Stomach (tissue), 4 donors: Measurements from ENCODE around the gene MRM3.

Experiments used
- CTCF ChIP-seq, 7 experiments: fragments of 450-650 bp in 4 of 7; fragments of 200-600 bp in 3 of 7; sonication (generic) in 3 of 7; IDR thresholded peaks; one replicate each; pipeline ENCODE4 v1.5.1; 2016 to 2019; ENCODE audit warnings: antibody characterized with exemption in 7 of 7, control low read depth in 2 of 7, mild to moderate bottlenecking in 1 of 7
- EP300 ChIP-seq: sonication (generic); formaldehyde crosslinking; IDR thresholded peaks from one replicate; pipeline ENCODE4 v1.6.1; 2017; ENCODE audit warnings: antibody characterized with exemption
- POLR2A ChIP-seq, 4 donors: fragments of 450-650 bp; IDR thresholded peaks; one replicate each; pipeline ENCODE4 v1.6.1; 2016; ENCODE audit warnings: antibody characterized with exemption in 4 of 4, control low read depth in 2 of 4, mild to moderate bottlenecking in 1 of 4, moderate library complexity in 1 of 4
- POLR2AphosphoS5 ChIP-seq, 3 donors: sonication (generic); formaldehyde crosslinking; IDR thresholded peaks; one replicate each; pipeline ENCODE4 v1.6.1; 2016; ENCODE audit warnings: antibody characterized with exemption in 3 of 3

DNA sequence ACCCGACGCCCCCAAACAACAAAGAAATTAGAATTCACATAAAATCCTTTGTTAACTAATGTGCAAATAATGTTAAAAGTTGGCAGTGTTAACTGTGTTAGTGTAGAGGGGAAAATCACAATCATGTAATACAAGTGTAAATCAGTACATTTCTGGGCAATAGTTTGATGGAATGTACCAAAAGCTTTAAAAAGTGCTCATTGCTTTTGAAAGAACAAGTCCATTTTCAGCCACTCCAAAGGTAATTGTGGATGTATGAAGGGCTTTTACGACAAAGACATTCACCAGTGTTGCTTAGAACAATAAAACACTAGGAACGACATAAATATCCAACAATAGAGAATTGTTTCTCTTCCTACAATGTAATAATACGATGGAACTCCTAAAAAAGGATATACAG is 9.1 kb upstream of the MRM3 start:
- no peak for TF ChIP-seq CTCF (IDR thresholded peaks at IDR 0.05)
- no peak for TF ChIP-seq EP300
- no peak for TF ChIP-seq POLR2A (IDR thresholded peaks at IDR 0.05)
- no peak for TF ChIP-seq POLR2AphosphoS5 (IDR thresholded peaks at IDR 0.05)
